Measurements from ENCODE around the gene AP2B1. TPM values are rescaled to one million over a fixed set of nuclear protein-coding genes. Genes with fewer than 3 reads are reported as not detected.

The AP2B1 gene
- total RNA-seq, 4 donors from 2014 or later, result 32.2 to 102 (median 60.1) TPM

DNA sequence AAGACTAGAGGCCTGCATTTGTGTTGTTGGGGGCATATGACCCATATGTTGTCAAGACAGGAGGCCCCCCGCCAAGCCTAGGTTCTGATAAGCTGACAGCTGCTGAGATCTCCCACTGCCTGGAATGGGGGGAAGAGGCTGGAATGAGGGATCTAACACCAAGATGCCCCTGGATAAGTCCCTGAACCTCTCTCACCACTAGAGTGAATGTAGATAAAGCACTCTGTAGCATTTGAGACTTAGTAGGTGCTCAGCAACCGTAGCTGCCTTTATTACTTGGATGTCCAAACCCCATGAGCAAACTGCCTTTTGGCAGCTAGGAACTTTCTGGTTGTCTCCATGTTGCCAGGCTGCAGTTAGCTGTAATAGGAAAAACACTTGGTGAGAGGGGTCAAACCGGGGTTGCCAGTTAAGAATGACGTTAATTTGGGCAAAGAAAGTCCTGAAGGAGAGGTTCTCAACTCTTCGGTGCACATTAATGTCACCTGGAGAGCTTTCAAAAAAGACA, 139.9 kb downstream of the AP2B1 start:
- Histone ChIP-seq H3K4me3 (no peak overlapping the region), H3K27me3 (peaks cover 8% of the 10 kb centered on the region), H3K36me3 (peaks cover 0 to 27% (median 13%) of the 10 kb centered on the region in 4 donors), H3K4me1 (peaks cover 6 to 23% (median 15%) of the 10 kb centered on the region in 4 donors), H3K27ac (no peak overlapping the region), H3K9me3 (no peaks in the 10 kb centered on the region)
- in situ Hi-C loops (cut with MboI; ENCODE audit: low pct_ligation_motif_present in 1 of 4, low pct_unique_long_range_greater_than_20kb in 1 of 4, low sequenced_read_pairs in 3 of 4) (loop anchor here (25.0 kb wide), 3 partner anchors 115 to 590 kb away; partner anchors contain the start of genes NLE1 (in 1 of the 4) and UNC45B (in 1 of the 4)), intact Hi-C loops (cut with DNase I; ENCODE audit: low total_unique reads) (no loop called here)
- DNase-seq, result no peak
- TF ChIP-seq POLR2A (IDR thresholded peaks at IDR 0.05), result no peak
- no peak for TF ChIP-seq POLR2AphosphoS5 (IDR thresholded peaks at IDR 0.05)
- TF ChIP-seq CTCF (IDR thresholded peaks at IDR 0.05), result no peak
- TF ChIP-seq EP300 (IDR thresholded peaks at IDR 0.05; ENCODE audit: low read depth), result no peak
- WGBS, 2 donors (ENCODE audit: low coverage in 1 of 2), result 41 to 58% methylated on average over 3 to 5 of the region's 5 CpGs

DNA sequence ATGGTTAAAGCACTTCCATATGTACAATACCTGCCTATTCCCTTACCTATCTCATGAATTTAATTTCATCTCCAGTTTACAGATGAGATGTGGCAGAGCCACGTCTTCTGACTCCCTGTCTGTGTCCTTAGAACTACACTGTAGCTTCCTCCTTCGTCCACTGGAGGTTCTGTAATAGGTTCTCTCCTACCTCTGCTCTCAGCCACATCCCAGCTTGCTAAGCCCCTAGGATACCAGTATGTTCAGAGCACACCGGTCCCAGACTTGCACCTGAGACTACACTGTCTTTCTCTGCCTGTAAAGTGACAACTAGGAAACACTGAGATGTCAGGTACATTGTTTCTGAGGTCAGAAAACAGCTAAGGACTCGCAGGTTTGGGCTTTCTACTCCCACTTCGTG, 140.5 kb downstream of the AP2B1 start:
- no peak for DNase-seq
- intact Hi-C loops (cut with DNase I; ENCODE audit: low total_unique reads) (no loop called here), in situ Hi-C loops (cut with MboI; ENCODE audit: low pct_ligation_motif_present in 1 of 4, low pct_unique_long_range_greater_than_20kb in 1 of 4, low sequenced_read_pairs in 3 of 4) (loop anchor here (25.0 kb wide), 3 partner anchors 115 to 590 kb away; partner anchors contain the start of genes NLE1 (in 1 of the 4) and UNC45B (in 1 of the 4))
- peaks cover 6 to 28% (median 16%) of the 10 kb centered on the region in 4 donors for H3K4me1 ChIP-seq
- no peak overlapping the region for H3K4me3 ChIP-seq
- H3K36me3 ChIP-seq, result peaks cover 0 to 26% (median 13%) of the 10 kb centered on the region in 4 donors
- 78 to 83% methylated on average over 3 to 5 of the region's 5 CpGs for WGBS, 2 donors (ENCODE audit: low coverage in 1 of 2)
- no peak overlapping the region for H3K27ac ChIP-seq
- TF ChIP-seq CTCF (IDR thresholded peaks at IDR 0.05), result no peak
- no peak for TF ChIP-seq POLR2A (IDR thresholded peaks at IDR 0.05)
- no peak for TF ChIP-seq EP300 (IDR thresholded peaks at IDR 0.05; ENCODE audit: low read depth)
- no peak for TF ChIP-seq POLR2AphosphoS5 (IDR thresholded peaks at IDR 0.05)
- peaks cover 13% of the 10 kb centered on the region for H3K27me3 ChIP-seq
- H3K9me3 ChIP-seq, result no peaks in the 10 kb centered on the region

- intact Hi-C loops (cut with DNase I; ENCODE audit: low total_unique reads) (no loop called here), in situ Hi-C loops (cut with MboI; ENCODE audit: low pct_ligation_motif_present in 1 of 4, low pct_unique_long_range_greater_than_20kb in 1 of 4, low sequenced_read_pairs in 3 of 4) (loop anchor here (25.0 kb wide), 3 partner anchors 116 to 591 kb away; partner anchors contain the start of genes NLE1 (in 1 of the 4) and UNC45B (in 1 of the 4))
- Histone ChIP-seq H3K27me3 (peaks cover 13% of the 10 kb centered on the region), H3K36me3 (peaks cover 0 to 21% (median 10%) of the 10 kb centered on the region in 4 donors), H3K4me1 (peaks cover 6 to 28% (median 16%) of the 10 kb centered on the region in 4 donors), H3K4me3 (no peak overlapping the region), H3K27ac (no peak overlapping the region), H3K9me3 (no peaks in the 10 kb centered on the region)
- WGBS, 2 donors (ENCODE audit: low coverage in 1 of 2), result 97% methylated on average over 3 of the region's 3 CpGs; no CpG with 5 or more reads in 1 of the 2 donors
- DNase-seq, result no peak
- TF ChIP-seq EP300 (IDR thresholded peaks at IDR 0.05; ENCODE audit: low read depth) (no peak), POLR2AphosphoS5 (IDR thresholded peaks at IDR 0.05) (no peak), CTCF (IDR thresholded peaks at IDR 0.05) (no peak), POLR2A (IDR thresholded peaks at IDR 0.05) (no peak)
Measured at GRCh38 chr17:35728551-35728950, 141.4 kb downstream of the AP2B1 start.

DNA sequence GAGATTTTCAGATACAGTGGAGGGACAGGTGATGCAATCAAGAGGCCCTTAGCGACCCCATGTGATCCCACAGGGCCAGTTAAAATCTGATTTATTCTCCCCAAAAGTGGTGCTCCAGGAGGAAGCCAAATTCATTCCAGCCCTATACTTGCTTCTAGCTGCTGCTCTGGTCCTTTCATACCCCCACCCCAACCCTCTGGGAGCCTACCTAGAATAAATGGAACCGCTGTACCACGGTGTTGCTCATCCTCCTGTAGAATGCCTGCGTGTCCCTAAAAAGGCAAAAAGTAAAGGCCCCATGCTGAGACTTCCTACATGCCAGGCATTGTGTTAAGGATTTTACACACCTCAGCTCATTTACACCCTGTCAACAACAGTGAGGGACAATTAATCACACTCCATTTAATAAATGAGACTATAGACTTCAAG, 142.3 kb downstream of the AP2B1 start:
- in situ Hi-C loops (cut with MboI; ENCODE audit: low pct_ligation_motif_present in 1 of 4, low pct_unique_long_range_greater_than_20kb in 1 of 4, low sequenced_read_pairs in 3 of 4) (loop anchor here (25.0 kb wide), 3 partner anchors 117 to 592 kb away; partner anchors contain the start of genes NLE1 (in 1 of the 4) and UNC45B (in 1 of the 4)), intact Hi-C loops (cut with DNase I; ENCODE audit: low total_unique reads) (no loop called here)
- WGBS, 2 donors (ENCODE audit: low coverage in 1 of 2), result 43 to 82% methylated on average over 1 to 4 of the region's 4 CpGs
- no peak overlapping the region for H3K27ac ChIP-seq
- peaks cover 13% of the 10 kb centered on the region for H3K27me3 ChIP-seq
- TF ChIP-seq CTCF (IDR thresholded peaks at IDR 0.05), result no peak
- no peak for TF ChIP-seq POLR2AphosphoS5 (IDR thresholded peaks at IDR 0.05)
- no peak for TF ChIP-seq EP300 (IDR thresholded peaks at IDR 0.05; ENCODE audit: low read depth)
- TF ChIP-seq POLR2A (IDR thresholded peaks at IDR 0.05), result no peak
- no peak overlapping the region for H3K4me3 ChIP-seq
- H3K9me3 ChIP-seq, result no peaks in the 10 kb centered on the region
- peaks cover 6 to 28% (median 16%) of the 10 kb centered on the region in 4 donors for H3K4me1 ChIP-seq
- peaks cover 0 to 13% (median 4%) of the 10 kb centered on the region in 4 donors for H3K36me3 ChIP-seq
- no peak for DNase-seq

Measured in transverse colon (tissue), 4 donors.